ENCODE data around the gene FMNL2.

Gene FMNL2

GRCh38 chr2:152421521-152422370, 86.8 kb downstream of the FMNL2 start:
- TF ChIP-seq LEF1 (IDR thresholded peaks at IDR 0.05; ENCODE audit: borderline replicate concordance) (no peak), SP1 (IDR thresholded peaks at IDR 0.05) (no peak), BHLHE40 (IDR thresholded peaks at IDR 0.05; ENCODE audit: borderline replicate concordance) (no peak), SUZ12 (IDR thresholded peaks at IDR 0.05) (no peak), CTBP1 (IDR thresholded peaks at IDR 0.05; ENCODE audit: borderline replicate concordance) (no peak), FOXM1 (IDR thresholded peaks at IDR 0.05; ENCODE audit: borderline replicate concordance) (no peak), HDGF (IDR thresholded peaks at IDR 0.05; ENCODE audit: borderline replicate concordance) (no peak), TARDBP (IDR thresholded peaks at IDR 0.05) (no peak), ARNT (IDR thresholded peaks at IDR 0.05) (no peak), ZNF384 (IDR thresholded peaks at IDR 0.05) (no peak)
- CTCF ChIA-PET: interaction anchor here (1.0 kb wide), 1 partner anchor 10 kb away, joined by 3 read pairs; no protein-coding TSS in a partner anchor
- peak; percentile 39 for DNase-seq (ENCODE audit: extremely low spot score)
- POLR2A ChIA-PET: interaction anchor here (1.0 kb wide), 1 partner anchor 85 kb away, joined by 4 read pairs; no protein-coding TSS in a partner anchor

- TF ChIP-seq FOXK2 (IDR thresholded peaks at IDR 0.05) (no peak), TARDBP (IDR thresholded peaks at IDR 0.05) (no peak), FOXM1 (IDR thresholded peaks at IDR 0.05; ENCODE audit: borderline replicate concordance) (no peak), BHLHE40 (IDR thresholded peaks at IDR 0.05; ENCODE audit: borderline replicate concordance) (no peak), CTBP1 (IDR thresholded peaks at IDR 0.05; ENCODE audit: borderline replicate concordance) (no peak), ELF4 (IDR thresholded peaks at IDR 0.05) (no peak), L3MBTL2 (conservative IDR thresholded peaks at IDR 0.05) (no peak)
- no peak for DNase-seq (ENCODE audit: extremely low spot score)
- POLR2A ChIA-PET: no interaction called here
- CTCF ChIA-PET: no interaction called here
Observed at GRCh38 chr2:152423684-152424083, 88.7 kb downstream of the FMNL2 start.

DNA sequence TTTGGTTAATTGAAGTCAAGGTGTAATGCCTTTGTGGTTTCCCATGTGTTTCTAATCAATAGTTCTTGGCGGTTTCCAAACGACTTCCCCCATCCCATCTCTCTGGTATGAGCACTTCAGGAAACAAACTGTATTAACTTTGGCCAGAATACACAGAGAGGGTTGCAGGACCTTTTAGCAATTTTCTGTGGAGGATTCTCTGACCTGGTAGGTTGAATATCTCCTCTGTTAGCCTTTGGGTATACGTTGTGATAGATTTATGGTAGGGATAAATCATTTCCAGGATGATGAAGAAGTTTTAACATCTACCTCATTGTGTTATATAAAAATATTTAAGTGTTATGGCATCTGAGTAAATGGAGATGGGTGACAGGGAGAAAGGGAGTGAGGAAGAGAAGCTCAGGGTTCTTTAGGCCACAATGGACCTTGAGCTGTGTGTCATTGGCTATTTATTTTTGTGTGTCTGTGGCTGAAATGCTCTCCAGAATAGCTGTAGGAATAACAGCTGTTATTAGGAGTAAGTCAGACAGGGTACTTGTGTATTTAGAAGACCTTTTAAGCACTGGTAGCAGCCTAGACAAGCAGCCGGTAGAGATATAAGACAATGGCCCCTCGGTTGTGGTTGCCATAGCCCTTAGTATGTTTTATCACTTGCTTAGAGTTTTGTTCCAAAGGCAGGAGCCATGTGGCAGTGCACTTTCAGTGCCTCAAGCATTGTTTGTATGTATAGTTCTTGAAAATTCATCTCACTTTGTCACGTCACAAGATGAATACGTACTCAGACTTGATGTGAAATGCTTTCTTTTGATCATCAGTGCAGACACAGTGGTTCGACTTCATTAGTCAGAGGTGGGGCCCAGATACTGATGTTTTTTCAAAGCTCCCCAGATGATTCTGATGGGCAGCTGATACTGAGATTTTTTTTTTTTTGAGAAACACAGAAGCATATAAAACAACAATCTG, 91.1 kb downstream of the FMNL2 start:
- no peak for DNase-seq (ENCODE audit: extremely low spot score)
- ChIA-PET POLR2A (no interaction called here), CTCF (interaction anchor here (1.2 kb wide), 1 partner anchor 10 kb away, joined by 3 read pairs; no protein-coding TSS in a partner anchor)
- no peak for TF ChIP-seq L3MBTL2 (conservative IDR thresholded peaks at IDR 0.05)

GRCh38 chr2:152426801-152427200, 91.8 kb downstream of the FMNL2 start:
- ChIA-PET CTCF (interaction anchor here (1.2 kb wide), 1 partner anchor 11 kb away, joined by 3 read pairs; no protein-coding TSS in a partner anchor), POLR2A (no interaction called here)
- TF ChIP-seq FOXK2 (IDR thresholded peaks at IDR 0.05) (no peak), NFRKB (IDR thresholded peaks at IDR 0.05) (no peak), TARDBP (IDR thresholded peaks at IDR 0.05) (no peak), LEF1 (IDR thresholded peaks at IDR 0.05; ENCODE audit: borderline replicate concordance) (no peak), L3MBTL2 (conservative IDR thresholded peaks at IDR 0.05) (no peak), ARNT (IDR thresholded peaks at IDR 0.05) (no peak), ZNF384 (IDR thresholded peaks at IDR 0.05) (no peak), ELF4 (IDR thresholded peaks at IDR 0.05) (no peak), FOXM1 (IDR thresholded peaks at IDR 0.05; ENCODE audit: borderline replicate concordance) (no peak), SP1 (IDR thresholded peaks at IDR 0.05) (no peak), HDGF (IDR thresholded peaks at IDR 0.05; ENCODE audit: borderline replicate concordance) (no peak), FOXA1 (IDR thresholded peaks at IDR 0.05) (no peak), PKNOX1 (IDR thresholded peaks at IDR 0.05) (no peak), CTBP1 (IDR thresholded peaks at IDR 0.05; ENCODE audit: borderline replicate concordance) (no peak), BHLHE40 (IDR thresholded peaks at IDR 0.05; ENCODE audit: borderline replicate concordance) (no peak)

DNA sequence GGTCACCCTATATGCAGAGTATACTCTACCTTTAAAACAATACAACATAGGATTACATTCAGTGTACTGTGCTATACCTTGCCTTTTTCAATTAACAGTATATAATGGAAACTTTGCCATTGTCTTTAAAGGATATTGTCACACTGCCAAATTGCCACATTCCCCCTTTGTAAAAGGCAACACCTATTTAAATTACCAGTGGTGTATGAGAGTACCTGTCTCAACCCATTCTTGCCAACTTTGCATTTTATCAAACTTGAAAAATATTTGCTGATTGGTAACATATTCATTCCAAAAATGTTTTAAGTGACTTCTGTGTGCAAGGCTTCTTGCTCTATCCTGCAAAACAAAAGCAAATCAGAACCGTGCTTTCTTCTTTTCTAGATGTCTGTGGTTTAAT, 92.9 kb downstream of the FMNL2 start:
- ChIA-PET POLR2A (no interaction called here), CTCF (no interaction called here)
- no peak for DNase-seq (ENCODE audit: extremely low spot score)
- TF ChIP-seq FOXM1 (IDR thresholded peaks at IDR 0.05; ENCODE audit: borderline replicate concordance): no peak
- no peak for TF ChIP-seq TARDBP (IDR thresholded peaks at IDR 0.05)
- no peak for TF ChIP-seq LEF1 (IDR thresholded peaks at IDR 0.05; ENCODE audit: borderline replicate concordance)
- TF ChIP-seq CTBP1 (IDR thresholded peaks at IDR 0.05; ENCODE audit: borderline replicate concordance): no peak
- TF ChIP-seq ELF4 (IDR thresholded peaks at IDR 0.05): no peak
- TF ChIP-seq FOXA1 (IDR thresholded peaks at IDR 0.05): no peak
- no peak for TF ChIP-seq NFRKB (IDR thresholded peaks at IDR 0.05)
- TF ChIP-seq PKNOX1 (IDR thresholded peaks at IDR 0.05): no peak
- TF ChIP-seq HDGF (IDR thresholded peaks at IDR 0.05; ENCODE audit: borderline replicate concordance): no peak
- no peak for TF ChIP-seq SP1 (IDR thresholded peaks at IDR 0.05)
- TF ChIP-seq FOXK2 (IDR thresholded peaks at IDR 0.05): no peak
- no peak for TF ChIP-seq ZNF384 (IDR thresholded peaks at IDR 0.05)
- TF ChIP-seq L3MBTL2 (conservative IDR thresholded peaks at IDR 0.05): no peak

More at GRCh38 chr2:152426801-152427200, 91.8 kb downstream of the FMNL2 start:
- DNase-seq (ENCODE audit: extremely low spot score): no peak

All from HEK293T (cell line).